HEK293T (cell line): Measurements from ENCODE around the gene YPEL1.

Source experiments
- BHLHE40 ChIP-seq: fragments of 450-650 bp; IDR thresholded peaks from 2 replicates; pipeline ENCODE4 v1.6.1; 2016; ENCODE audit warnings: mild to moderate bottlenecking, moderate library complexity, borderline replicate concordance
- FOXK2 ChIP-seq: fragments of 450-650 bp; IDR thresholded peaks from 2 replicates; pipeline ENCODE4 v1.6.1; 2016; ENCODE audit warnings: mild to moderate bottlenecking
- FOXM1 ChIP-seq: fragments of 450-650 bp; IDR thresholded peaks from 2 replicates; pipeline ENCODE4 v1.6.1; 2017; ENCODE audit warnings: mild to moderate bottlenecking, borderline replicate concordance
- HDGF ChIP-seq: fragments of 450-650 bp; IDR thresholded peaks from 2 replicates; pipeline ENCODE4 v1.6.1; 2017; ENCODE audit warnings: antibody characterized with exemption, borderline replicate concordance
- LEF1 ChIP-seq: fragments of 450-650 bp; IDR thresholded peaks from 2 replicates; pipeline ENCODE4 v1.6.1; 2017; ENCODE audit warnings: mild to moderate bottlenecking, borderline replicate concordance
- TARDBP ChIP-seq: fragments of 450-650 bp; IDR thresholded peaks from 2 replicates; pipeline ENCODE4 v1.6.1; 2016

DNA sequence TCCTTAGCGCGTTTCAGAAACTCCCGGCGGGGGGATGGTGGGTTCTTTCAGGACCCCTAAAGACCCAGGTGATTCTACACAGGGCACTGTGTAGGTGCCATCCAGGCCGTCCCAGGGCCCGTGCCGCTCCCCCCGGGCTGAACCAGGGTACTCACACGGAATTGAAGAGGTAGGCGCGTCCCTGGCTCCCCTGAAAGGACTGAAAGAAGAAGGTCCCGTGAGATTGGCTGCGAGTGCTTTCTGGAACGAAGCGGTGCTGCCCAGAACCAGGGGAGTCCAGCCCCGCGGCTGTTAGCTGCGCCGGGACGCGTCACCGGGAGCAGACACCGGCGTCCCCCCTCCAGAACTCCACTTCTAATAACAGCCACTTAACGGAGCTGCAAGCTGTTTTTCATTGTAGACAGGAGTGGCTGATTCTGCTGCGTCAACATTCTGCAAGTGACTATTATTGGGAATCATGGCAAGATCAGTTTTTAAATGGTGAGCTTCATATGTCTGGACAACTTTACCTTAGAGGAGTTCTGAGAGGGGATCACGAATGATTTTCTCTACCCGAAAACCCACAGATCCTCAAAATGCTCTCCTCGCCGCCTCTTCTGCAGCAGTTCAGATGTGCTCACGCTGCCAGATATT, 31.8 kb downstream of the YPEL1 start:
- TF ChIP-seq LEF1 (no peak), HDGF (no peak), BHLHE40 (no peak), FOXM1 (no peak), FOXK2 (no peak), TARDBP (no peak)
